Smooth muscle cell (in vitro differentiated cells): ENCODE measurements around the gene CDT1. TPM values are rescaled to one million over a fixed set of nuclear protein-coding genes. Genes with fewer than 3 reads are reported as not detected.

Source experiments
- DNase-seq: peaks from one replicate; lab custom pipeline; 2025; ENCODE audit not compliant: unreplicated experiment; lab: John Stamatoyannopoulos, UW
- H2AFZ ChIP-seq: fragments of 200-600 bp; sonication (generic); 2 replicates; pipeline ENCODE4 v1.6.0; 2016; ENCODE audit warnings: antibody characterized with exemption, low read depth, mild to moderate bottlenecking
- H3F3A ChIP-seq: fragments of 200-600 bp; sonication (generic); 2 replicates; pipeline ENCODE4 v1.6.0; 2017; ENCODE audit warnings: antibody characterized with exemption, low read depth
- H3K27ac ChIP-seq: fragments of 200-600 bp; sonication (generic); 2 replicates; pipeline ENCODE4 v1.5.1; 2016; ENCODE audit warnings: low read depth, mild to moderate bottlenecking
- H3K27me3 ChIP-seq: fragments of 200-600 bp; sonication (generic); 2 replicates; pipeline ENCODE4 v1.6.1; 2016; ENCODE audit warnings: low read depth, mild to moderate bottlenecking
- H3K36me3 ChIP-seq: fragments of 200-600 bp; sonication (generic); 2 replicates; pipeline ENCODE4 v1.5.1; 2016; ENCODE audit warnings: low read depth
- H3K4me1 ChIP-seq: fragments of 200-600 bp; sonication (generic); 2 replicates; pipeline ENCODE4 v1.5.1; 2016; ENCODE audit warnings: low read depth
- H3K4me2 ChIP-seq: fragments of 200-600 bp; sonication (generic); 2 replicates; pipeline ENCODE4 v1.6.0; 2016; ENCODE audit warnings: mild to moderate bottlenecking
- H3K4me3 ChIP-seq: fragments of 200-600 bp; sonication (generic); 2 replicates; pipeline ENCODE4 v1.5.1; 2016; ENCODE audit warnings: mild to moderate bottlenecking
- H3K79me2 ChIP-seq: fragments of 200-600 bp; sonication (generic); 2 replicates; pipeline ENCODE4 v1.6.0; 2016; ENCODE audit warnings: low read depth, mild to moderate bottlenecking
- H3K9ac ChIP-seq: fragments of 200-600 bp; sonication (generic); 2 replicates; pipeline ENCODE4 v1.6.0; 2016; ENCODE audit warnings: low read depth
- H3K9me3 ChIP-seq: fragments of 200-600 bp; sonication (generic); replicated peaks from 2 replicates; pipeline ENCODE4 v1.5.1; 2016; ENCODE audit warnings: low read depth
- H4K20me1 ChIP-seq: fragments of 200-600 bp; sonication (generic); 2 replicates; pipeline ENCODE4 v1.6.0; 2016; ENCODE audit warnings: low read depth
- WGBS: methylation state at CpG from one replicate; pipeline ENCODE4 v1.1.7; 2016; ENCODE audit warnings: low lambda C conversion rate; 5-methylcytosine and 5-hydroxymethylcytosine counted together
- polyA plus RNA-seq: library from polyadenylated mRNA; unstranded; fragments of >200 nt; fragmentation: Nextera tagmentation; extraction: Ambion mirVana; gene quantifications from 2 replicates; pipeline ENCODE4 v1.2.1, GENCODE V29; 2016
- total RNA-seq: library from RNA; depleted of rRNA; stranded (reverse); fragments of >200 nt; gene quantifications from 2 replicates; pipeline ENCODE4 v1.2.3, GENCODE V29; 2014
- TF ChIP-seq, protein P1 (sequence below): fragments of 200-600 bp; sonication (generic); IDR thresholded peaks from 2 replicates; pipeline ENCODE4 v1.5.1; 2017; ENCODE audit warnings: borderline replicate concordance, mild to moderate bottlenecking, antibody characterized with exemption; ENCODE audit not compliant: insufficient read depth, poor library complexity, severe bottlenecking

The CDT1 gene
- total and polyA plus RNA-seq, 2 experiments from 2014 or later = 5.3 to 13.3 TPM

DNA sequence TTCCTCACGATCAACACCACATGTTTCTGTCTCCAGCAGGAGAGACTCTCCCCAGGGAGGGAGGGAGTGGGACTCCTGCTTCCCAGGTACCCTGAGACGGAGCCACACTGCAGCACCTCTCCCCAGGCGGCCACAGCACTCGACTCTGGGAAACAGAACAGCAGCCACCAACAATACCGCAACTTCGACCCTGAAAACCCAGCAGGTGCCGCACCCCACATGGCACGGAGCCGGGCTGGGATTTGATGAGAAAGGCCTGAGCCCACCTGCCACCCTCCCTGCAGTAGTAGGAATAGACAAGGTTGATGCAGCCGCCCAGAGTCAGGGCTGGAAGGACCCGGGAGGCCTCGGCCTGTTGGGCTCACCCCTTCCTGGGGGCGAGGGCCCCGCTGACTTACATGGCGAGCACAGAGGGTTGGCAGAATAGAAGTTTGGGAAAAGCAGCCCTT, 38.7 kb downstream of the CDT1 start:
- Histone ChIP-seq H3K9me3 (no peaks in the 10 kb centered on the region), H3K27me3 (no peaks in the 10 kb centered on the region), H3K9ac (no peak overlapping the region), H3K79me2 (no peaks in the 10 kb centered on the region), H4K20me1 (peaks cover 32% of the 10 kb centered on the region), H3K4me1 (no peaks in the 10 kb centered on the region), H2AFZ (no peak overlapping the region), H3K36me3 (no peaks in the 10 kb centered on the region), H3K4me3 (no peak overlapping the region), H3K4me2 (no peak overlapping the region), H3K27ac (no peak overlapping the region), H3F3A (no peaks in the 10 kb centered on the region)
- 97% methylated on average over 15 of the region's 15 CpGs for WGBS
- no peak for DNase-seq
- TF ChIP-seq, protein P1, sequence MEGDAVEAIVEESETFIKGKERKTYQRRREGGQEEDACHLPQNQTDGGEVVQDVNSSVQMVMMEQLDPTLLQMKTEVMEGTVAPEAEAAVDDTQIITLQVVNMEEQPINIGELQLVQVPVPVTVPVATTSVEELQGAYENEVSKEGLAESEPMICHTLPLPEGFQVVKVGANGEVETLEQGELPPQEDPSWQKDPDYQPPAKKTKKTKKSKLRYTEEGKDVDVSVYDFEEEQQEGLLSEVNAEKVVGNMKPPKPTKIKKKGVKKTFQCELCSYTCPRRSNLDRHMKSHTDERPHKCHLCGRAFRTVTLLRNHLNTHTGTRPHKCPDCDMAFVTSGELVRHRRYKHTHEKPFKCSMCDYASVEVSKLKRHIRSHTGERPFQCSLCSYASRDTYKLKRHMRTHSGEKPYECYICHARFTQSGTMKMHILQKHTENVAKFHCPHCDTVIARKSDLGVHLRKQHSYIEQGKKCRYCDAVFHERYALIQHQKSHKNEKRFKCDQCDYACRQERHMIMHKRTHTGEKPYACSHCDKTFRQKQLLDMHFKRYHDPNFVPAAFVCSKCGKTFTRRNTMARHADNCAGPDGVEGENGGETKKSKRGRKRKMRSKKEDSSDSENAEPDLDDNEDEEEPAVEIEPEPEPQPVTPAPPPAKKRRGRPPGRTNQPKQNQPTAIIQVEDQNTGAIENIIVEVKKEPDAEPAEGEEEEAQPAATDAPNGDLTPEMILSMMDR = no peak

DNA sequence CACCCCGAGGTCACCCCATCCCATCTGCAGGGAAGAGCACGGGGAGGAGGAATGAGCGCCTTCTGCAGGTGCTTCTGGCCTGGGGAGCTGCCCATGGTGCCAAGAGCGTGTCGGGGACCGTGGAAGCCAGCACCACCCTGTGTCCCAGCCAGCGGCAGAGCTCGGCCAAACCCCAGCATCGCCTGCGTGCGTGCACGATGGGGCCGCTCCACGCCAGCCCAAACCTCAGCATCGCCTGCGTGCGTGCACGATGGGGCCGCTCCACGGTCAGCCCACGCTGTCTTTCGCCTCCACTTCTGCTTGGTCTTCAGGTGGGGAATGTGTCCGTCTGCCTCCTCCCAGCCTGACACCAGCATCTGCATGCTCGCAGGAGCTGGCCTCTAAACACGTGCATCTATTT, 39.2 kb downstream of the CDT1 start:
- Histone ChIP-seq H3K9me3 (no peaks in the 10 kb centered on the region), H3K27me3 (no peaks in the 10 kb centered on the region), H3K9ac (no peak overlapping the region), H3K27ac (no peak overlapping the region), H4K20me1 (peaks cover 35% of the 10 kb centered on the region), H2AFZ (no peak overlapping the region), H3K36me3 (no peaks in the 10 kb centered on the region), H3F3A (no peaks in the 10 kb centered on the region), H3K4me3 (no peak overlapping the region), H3K4me1 (no peaks in the 10 kb centered on the region), H3K79me2 (no peaks in the 10 kb centered on the region), H3K4me2 (no peak overlapping the region)
- DNase-seq = no peak
- WGBS = 93% methylated on average over 25 of the region's 25 CpGs
- TF ChIP-seq, protein P1 = no peak

DNA sequence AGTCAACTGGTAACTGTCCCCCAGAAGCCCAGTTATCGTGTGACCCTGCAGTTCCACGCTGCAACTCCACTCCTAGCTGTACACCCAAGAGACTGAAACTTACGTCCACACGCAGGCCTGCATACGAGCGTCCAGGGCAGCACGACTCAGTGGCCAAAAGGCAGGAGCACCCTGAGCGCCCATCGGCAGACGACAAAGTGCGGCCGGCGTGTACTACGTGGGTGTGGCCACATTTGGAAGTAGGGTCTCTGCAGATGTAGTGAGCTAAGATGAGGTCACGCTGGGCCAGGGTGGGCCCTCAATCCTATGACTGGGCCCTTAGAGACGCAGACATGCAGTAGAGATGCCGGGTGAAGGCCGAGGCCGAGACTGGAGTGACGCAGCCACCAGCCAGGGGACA, 39.7 kb downstream of the CDT1 start:
- no peaks in the 10 kb centered on the region for H3F3A ChIP-seq
- no peaks in the 10 kb centered on the region for H3K27me3 ChIP-seq
- TF ChIP-seq, protein P1 = no peak
- H2AFZ ChIP-seq = no peak overlapping the region
- no peak overlapping the region for H3K9ac ChIP-seq
- no peak overlapping the region for H3K27ac ChIP-seq
- 98% methylated on average over 20 of the region's 20 CpGs for WGBS
- no peaks in the 10 kb centered on the region for H3K4me1 ChIP-seq
- no peaks in the 10 kb centered on the region for H3K9me3 ChIP-seq
- no peak for DNase-seq
- H3K4me2 ChIP-seq = no peak overlapping the region
- peaks cover 37% of the 10 kb centered on the region for H4K20me1 ChIP-seq
- H3K79me2 ChIP-seq = no peaks in the 10 kb centered on the region
- no peak overlapping the region for H3K4me3 ChIP-seq
- no peaks in the 10 kb centered on the region for H3K36me3 ChIP-seq

DNA sequence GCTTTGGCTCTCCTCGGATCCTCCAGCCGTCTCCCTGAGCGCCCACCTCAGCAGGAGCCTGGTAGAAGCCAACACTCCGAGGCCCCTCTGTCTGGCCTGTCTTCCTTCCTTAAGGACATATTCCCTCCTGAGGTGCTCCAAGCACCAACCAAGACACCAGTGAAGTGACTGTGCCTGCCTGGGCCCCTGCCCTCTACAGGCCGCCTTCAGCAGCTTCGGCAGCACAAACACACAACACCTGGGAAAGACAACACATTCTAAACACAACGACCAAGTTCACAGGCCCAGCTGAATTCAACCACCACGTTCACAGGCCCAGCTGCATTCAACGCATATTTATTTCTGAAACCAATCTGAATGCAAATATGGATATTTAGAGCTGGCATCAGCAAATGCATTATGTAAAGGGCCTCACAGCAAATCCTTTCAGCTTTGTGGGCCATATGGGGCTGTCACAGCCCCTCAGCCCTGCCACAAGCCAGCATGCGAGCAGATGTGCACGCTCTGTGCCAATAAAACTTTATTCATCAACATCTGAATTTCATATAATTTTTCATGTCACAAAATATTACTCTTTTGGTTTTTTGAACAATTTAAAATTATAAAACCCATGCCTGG, 40.9 kb downstream of the CDT1 start:
- WGBS = 86% methylated on average over 11 of the region's 11 CpGs
- TF ChIP-seq, protein P1 = no peak
- Histone ChIP-seq H3K4me3 (no peak overlapping the region), H3K27ac (no peak overlapping the region), H3K79me2 (no peaks in the 10 kb centered on the region), H3K27me3 (no peaks in the 10 kb centered on the region), H3K4me1 (no peaks in the 10 kb centered on the region), H2AFZ (no peak overlapping the region), H3K9me3 (no peaks in the 10 kb centered on the region), H3F3A (no peaks in the 10 kb centered on the region), H3K4me2 (no peak overlapping the region), H4K20me1 (peaks cover 42% of the 10 kb centered on the region), H3K9ac (no peak overlapping the region), H3K36me3 (no peaks in the 10 kb centered on the region)
- DNase-seq = no peak
